A549 (cell line): ENCODE results near the gene KRT8. TPM values are rescaled to one million over a fixed set of nuclear protein-coding genes. Genes with fewer than 3 reads are reported as not detected.
A peak's percentile ranks its signal among the peaks of the same experiment; 100 is the strongest.

Experiments
- ATAC-seq, 2 experiments: fragments of 200-7000 bp in 1 of 2; fragments of >200 bp in 1 of 2; cut with Nextera tagmentation in 1 of 2; cut with Tn5 transposase in 1 of 2; 3 replicates each; pipeline versions ENCODE4 v1.8.0 to v1.9.1; 2018 to 2020; ENCODE audit warnings: mild to moderate bottlenecking in 1 of 2, moderate library complexity in 1 of 2
- CTCF ChIA-PET: fragments of 300-600 bp; sonication (Branson Sonifier 250); formaldehyde crosslinking; extraction: SDS; loops from one replicate; lab custom pipeline; 2021; ENCODE audit warnings: antibody characterized with exemption, inconsistent platforms; lab: Yijun Ruan, JAX
- POLR2A ChIA-PET: fragments of 350-600 bp; formaldehyde crosslinking; extraction: SDS; loops from one replicate; lab custom pipeline; 2021; ENCODE audit warnings: antibody characterized with exemption, inconsistent platforms; lab: Yijun Ruan, JAX
- DNase-seq, 2 experiments: peaks; one replicate each; pipeline versions ENCODE4 v3.0.0 to v3.0.0-alpha.2; 2011 to 2016; ENCODE audit warnings: low read depth in 1 of 2, low spot score in 1 of 2
- FAIRE-seq: peaks from 2 replicates; lab custom pipeline; 2011; peaks lifted over from hg19 to GRCh38; lab: Jason Lieb, UNC
- H3K27ac ChIP-seq, 2 experiments: fragments of >200 bp; sonication (Bioruptor Twin); formaldehyde crosslinking; 3 replicates each; pipeline ENCODE4 v1.5.1; 2016 to 2017
- H3K4me1 ChIP-seq: fragments of >200 bp; sonication (Bioruptor Twin); formaldehyde crosslinking; 3 replicates; pipeline ENCODE4 v1.6.1; 2016
- H3K4me2 ChIP-seq: fragments of >200 bp; sonication (Bioruptor Twin); formaldehyde crosslinking; 3 replicates; pipeline ENCODE4 v1.6.1; 2016
- H3K4me3 ChIP-seq: fragments of >200 bp; sonication (Bioruptor Twin); formaldehyde crosslinking; 3 replicates; pipeline ENCODE4 v1.5.1; 2016
- H3K9me3 ChIP-seq: fragments of >200 bp; sonication (Bioruptor Twin); formaldehyde crosslinking; 3 replicates; pipeline ENCODE4 v1.6.1; 2016
- ATOH8 ChIP-seq: fragments of 250-450 bp; sonication (Bioruptor Pico); IDR thresholded peaks from 2 replicates; pipeline ENCODE4 v1.5.0; 2020; ENCODE audit warnings: low read depth, mild to moderate bottlenecking, moderate library complexity
- BHLHE40 ChIP-seq: IDR thresholded peaks from 2 replicates; pipeline ENCODE4 v1.6.1; 2012; ENCODE audit warnings: low read depth, low read length, inconsistent platforms
- CEBPB ChIP-seq, 2 experiments: fragments of >200 bp in 1 of 2; sonication (Bioruptor Twin) in 1 of 2; formaldehyde crosslinking in 1 of 2; IDR thresholded peaks; 2 replicates each; pipeline ENCODE4 v1.6.1; 2012 to 2016
- EHF ChIP-seq: fragments of 250-450 bp; sonication (Bioruptor Pico); IDR thresholded peaks from 2 replicates; pipeline ENCODE4 v1.5.0; 2020; ENCODE audit warnings: mild to moderate bottlenecking
- EHMT2 ChIP-seq: fragments of 200-600 bp; sonication (generic); IDR thresholded peaks from 2 replicates; pipeline ENCODE4 v1.6.1; 2016; ENCODE audit warnings: antibody characterized with exemption, low read depth, mild to moderate bottlenecking, moderate library complexity
- ELK1 ChIP-seq: fragments of 150-350 bp; IDR thresholded peaks from 2 replicates; pipeline ENCODE4 v1.6.1; 2014; ENCODE audit warnings: low read depth, mild to moderate bottlenecking, low read length
- EP300 ChIP-seq, 2 experiments: fragments of >200 bp; sonication (Bioruptor Twin); formaldehyde crosslinking; IDR thresholded peaks; 2 replicates in 1 of 2; 3 replicates in 1 of 2; pipeline ENCODE4 v1.6.1; 2016 to 2017
- FOSB ChIP-seq: fragments of 250-450 bp; sonication (Bioruptor Pico); IDR thresholded peaks from 2 replicates; pipeline ENCODE4 v1.5.0; 2020; ENCODE audit warnings: mild to moderate bottlenecking, moderate library complexity
- FOSL2 ChIP-seq, 2 experiments: fragments of 450-650 bp in 1 of 2; fragments of >200 bp in 1 of 2; sonication (Bioruptor Twin) in 1 of 2; formaldehyde crosslinking; IDR thresholded peaks; 2 replicates each; pipeline versions ENCODE4 v1.5.0 to v1.6.1; 2016 to 2020; ENCODE audit warnings: mild to moderate bottlenecking in 1 of 2, moderate library complexity in 1 of 2
- FOXS1 ChIP-seq: fragments of 250-450 bp; sonication (Bioruptor Pico); IDR thresholded peaks from 2 replicates; pipeline ENCODE4 v1.5.0; 2020; ENCODE audit warnings: mild to moderate bottlenecking, moderate library complexity
- GATA3 ChIP-seq: IDR thresholded peaks from 2 replicates; pipeline ENCODE4 v1.6.1; 2012; ENCODE audit warnings: borderline replicate concordance
- HEYL ChIP-seq: fragments of 250-450 bp; sonication (Bioruptor Pico); IDR thresholded peaks from 2 replicates; pipeline ENCODE4 v1.8.0; 2021; ENCODE audit warnings: mild to moderate bottlenecking, moderate library complexity
- HMGXB4 ChIP-seq: fragments of 250-450 bp; sonication (Bioruptor Pico); IDR thresholded peaks from 2 replicates; pipeline ENCODE4 v1.5.0; 2021; ENCODE audit warnings: mild to moderate bottlenecking, moderate library complexity, borderline replicate concordance
- JUN ChIP-seq, 2 experiments: fragments of >200 bp; sonication (Bioruptor Twin); formaldehyde crosslinking; IDR thresholded peaks; 2 replicates in 1 of 2; 3 replicates in 1 of 2; pipeline ENCODE4 v1.6.1; 2016 to 2017
- JUNB ChIP-seq: fragments of >200 bp; sonication (Bioruptor Twin); formaldehyde crosslinking; IDR thresholded peaks from 2 replicates; pipeline ENCODE4 v1.6.1; 2016
- MAFK ChIP-seq: fragments of 450-650 bp; IDR thresholded peaks from 2 replicates; pipeline ENCODE4 v1.6.1; 2014; ENCODE audit not compliant: partially characterized antibody
- MAX ChIP-seq: IDR thresholded peaks from 2 replicates; pipeline ENCODE4 v1.6.1; 2012
- MAZ ChIP-seq: fragments of 150-350 bp; IDR thresholded peaks from 2 replicates; pipeline ENCODE4 v1.6.1; 2014; ENCODE audit warnings: antibody characterized with exemption, low read depth, low read length, borderline replicate concordance
- MYC ChIP-seq: IDR thresholded peaks from 2 replicates; pipeline ENCODE4 v1.6.1; 2012; ENCODE audit warnings: mild to moderate bottlenecking, inconsistent platforms, low read length, improper control_type of control experiment, borderline replicate concordance
- NPAS2 ChIP-seq: fragments of 250-450 bp; sonication (Bioruptor Pico); IDR thresholded peaks from 2 replicates; pipeline ENCODE4 v1.8.0; 2022; ENCODE audit warnings: mild to moderate bottlenecking, moderate library complexity, borderline replicate concordance
- PBX3 ChIP-seq: IDR thresholded peaks from 2 replicates; pipeline ENCODE4 v1.6.1; 2012
- POLR2A ChIP-seq: IDR thresholded peaks from 2 replicates; pipeline ENCODE4 v1.6.1; 2012; ENCODE audit warnings: mild to moderate bottlenecking, low read length
- RCOR1 ChIP-seq: fragments of 150-350 bp; IDR thresholded peaks from 2 replicates; pipeline ENCODE4 v1.6.1; 2014; ENCODE audit warnings: antibody characterized with exemption, low read length, low read depth
- RNF2 ChIP-seq: fragments of 200-600 bp; sonication (generic); IDR thresholded peaks from 2 replicates; pipeline ENCODE4 v1.6.1; 2016; ENCODE audit warnings: low read depth, mild to moderate bottlenecking, antibody characterized with exemption, moderate library complexity, borderline replicate concordance
- TP53 ChIP-seq: fragments of 250-450 bp; sonication (Bioruptor Pico); IDR thresholded peaks from 2 replicates; pipeline ENCODE4 v1.5.0; 2021; ENCODE audit warnings: mild to moderate bottlenecking, moderate library complexity
- ZC3H11A ChIP-seq: fragments of 450-650 bp; IDR thresholded peaks from 2 replicates; pipeline ENCODE4 v1.6.1; 2014; ENCODE audit warnings: antibody characterized with exemption, mild to moderate bottlenecking
- WGBS: methylation state at CpG from one replicate; pipeline ENCODE4 v1.1.6; 2017; ENCODE audit errors: missing lambda C conversion rate; 5-methylcytosine and 5-hydroxymethylcytosine counted together
- polyA plus RNA-seq, 4 experiments: library from polyadenylated mRNA; depleted of rRNA in 3 of 4; stranded (reverse); fragments of >200 nt; fragmentation: RNase III in 1 of 4; extraction: RNeasy Plus Mini Kit Qiagen cat#74134 plus additional on column Dnase treatment in 1 of 4; gene quantifications; 2 replicates in 3 of 4; 3 replicates in 1 of 4; pipeline ENCODE4 v1.2.3, GENCODE V29; 2011 to 2017

Gene KRT8
- polyA plus RNA-seq, 2 of the 4 experiments (the other 2 are of a cell fraction) = 2,250 to 3,633 TPM

GRCh38 chr12:52871291-52872039 lies 33.4 kb downstream of the KRT8 start:
- ATAC-seq = peak; percentile 22 to 44
- Histone ChIP-seq H3K4me3 (no peak overlapping the region), H3K4me2 (peak overlapping the region; percentile 72), H3K4me1 (peaks cover 87% of the 10 kb centered on the region), H3K27ac (peak overlapping the region; percentile 94 to 97), H3K9me3 (no peaks in the 10 kb centered on the region)
- ChIA-PET CTCF (interaction anchor here (0.7 to 25.7 kb wide), 33 partner anchors 7 to 846 kb away, joined by 3 to 1221 read pairs (median 4); partner anchors contain the start of genes KRT74, KRT84 and KRT85), POLR2A (interaction anchor here (1.0 kb wide), 1 partner anchor 724 kb away, joined by 4 read pairs; no protein-coding TSS in a partner anchor)
- WGBS = 18% methylated on average over 9 of the region's 9 CpGs
- peak; percentile 52; the same call in 1 of the 2 replicates for TF ChIP-seq EHF (CRISPR knock-in tag)
- no peak for TF ChIP-seq POLR2A
- peak; percentile 47; the same call in 1 of the 2 replicates for TF ChIP-seq MYC
- TF ChIP-seq CEBPB (IDR thresholded peaks at IDR 0.05) = peak in 1 of 2 experiments; percentile 59; a peak in 1 of 4 replicates
- peak; percentile 41 to 85; a peak in 4 of 5 replicates for TF ChIP-seq JUN (IDR thresholded peaks at IDR 0.05)
- no peak for TF ChIP-seq RNF2
- TF ChIP-seq GATA3 = peak; percentile 76; the same call in 1 of the 2 replicates
- no peak for TF ChIP-seq MAZ
- no peak for TF ChIP-seq ZC3H11A
- TF ChIP-seq EHMT2 = no peak
- TF ChIP-seq FOSL2 (IDR thresholded peaks at IDR 0.05) = peak; percentile 58; the same call in 1 of the 2 replicates
- peak; percentile 87 for TF ChIP-seq FOSL2 (CRISPR knock-in tag; IDR thresholded peaks at IDR 0.05)
- peak; percentile 64 to 82; a peak in 3 of 5 replicates for TF ChIP-seq EP300 (IDR thresholded peaks at IDR 0.05)
- TF ChIP-seq RCOR1 = no peak
- no peak for TF ChIP-seq ATOH8 (CRISPR knock-in tag)
- peak; percentile 39; the same call in 1 of the 2 replicates for TF ChIP-seq TP53 (CRISPR knock-in tag)
- TF ChIP-seq JUNB = peak; percentile 78
- TF ChIP-seq MAFK = peak; percentile 97
- TF ChIP-seq PBX3 = 0 out of 2 replicates have a peak, but pooled peaks have one; percentile 60
- no peak for TF ChIP-seq ELK1
- TF ChIP-seq FOXS1 (CRISPR knock-in tag) = peak; percentile 58
- TF ChIP-seq HEYL (CRISPR knock-in tag) = peak; percentile 58; the same call in 1 of the 2 replicates
- TF ChIP-seq BHLHE40 = peak; percentile 27; the same call in 1 of the 2 replicates
- peak; percentile 68 for TF ChIP-seq MAX
- no peak for TF ChIP-seq HMGXB4 (CRISPR knock-in tag)
- no peak for TF ChIP-seq NPAS2 (CRISPR knock-in tag)
- TF ChIP-seq FOSB (CRISPR knock-in tag) = peak; percentile 14; the same call in 1 of the 2 replicates
- DNase-seq = peak; percentile 60 to 95
- FAIRE-seq = no peak
